ENCODE measurements around the gene ZFAND3. TPM values are rescaled to one million over a fixed set of nuclear protein-coding genes. Genes with fewer than 3 reads are reported as not detected.
A peak's percentile ranks its signal among the peaks of the same experiment; 100 is the strongest.

ZFAND3 gene
- total and polyA plus RNA-seq, 2 experiments from 2014 or later: 16.9 to 28.2 TPM

GRCh38 chr6:38185752-38186151, 366.2 kb downstream of the ZFAND3 start (continued):
- no peak for TF ChIP-seq ZNF462 (CRISPR knock-in tag; IDR thresholded peaks at IDR 0.05)
- TF ChIP-seq ZNF114 (CRISPR knock-in tag; IDR thresholded peaks at IDR 0.05): no peak
- no peak for TF ChIP-seq EZH2phosphoT487 (IDR thresholded peaks at IDR 0.05; ENCODE audit: unreplicated experiment)
- TF ChIP-seq JUNB (IDR thresholded peaks at IDR 0.05; ENCODE audit: unreplicated experiment): no peak
- no peak for TF ChIP-seq POLR2AphosphoS5 (IDR thresholded peaks at IDR 0.05; ENCODE audit: low read depth)
- TF ChIP-seq ZNF331 (CRISPR knock-in tag; IDR thresholded peaks at IDR 0.05; ENCODE audit: low read depth): no peak

GRCh38 chr6:38187325-38187724, 367.8 kb downstream of the ZFAND3 start:
- Mint-ChIP-seq H3K4me3 (no peak overlapping the region; the same call in 2 of the 3 replicates), H3K27me3 (ENCODE audit: insufficient read depth, low read depth, poor library complexity) (peaks cover 4% of the 10 kb centered on the region), H3K9me3 (no peaks in the 10 kb centered on the region), H3K27ac (no peak overlapping the region), H3K4me1 (peaks cover 21% of the 10 kb centered on the region), H3K36me3 (ENCODE audit: low read depth) (no peaks in the 10 kb centered on the region)
- ATAC-seq (peak; percentile 81), DNase-seq (ENCODE audit: low spot score) (peak; percentile 53)
- Histone ChIP-seq H3K27ac (ENCODE audit: low read depth) (no peak overlapping the region), H3F3A (replicated peaks; ENCODE audit: low read depth) (no peaks in the 10 kb centered on the region), H3K27me3 (ENCODE audit: insufficient read depth) (no peaks in the 10 kb centered on the region), H3K9me2 (ENCODE audit: insufficient read depth) (no peaks in the 10 kb centered on the region), H3K79me2 (replicated peaks; ENCODE audit: insufficient read depth) (no peaks in the 10 kb centered on the region), H3K4me3 (no peak overlapping the region), H4K20me1 (replicated peaks; ENCODE audit: insufficient read depth) (no peaks in the 10 kb centered on the region), H3K36me3 (ENCODE audit: insufficient read depth) (no peaks in the 10 kb centered on the region), H3K4me2 (no peak overlapping the region), H2AFZ (peak overlapping the region; percentile 2; the same call in 1 of the 2 replicates), H3K4me1 (ENCODE audit: insufficient read depth) (peaks cover 18% of the 10 kb centered on the region)
- TF ChIP-seq NANOG (IDR thresholded peaks at IDR 0.05; ENCODE audit: borderline replicate concordance) (no peak), JUNB (IDR thresholded peaks at IDR 0.05; ENCODE audit: unreplicated experiment) (no peak), ETS1 (IDR thresholded peaks at IDR 0.05) (no peak), CTCF (conservative IDR thresholded peaks at IDR 0.05; ENCODE audit: low read depth in 2 of 2) (peak in 1 of 2 experiments; percentile 74; a peak in 3 of 4 replicates)

Measured in GM23338 (cell line).